Measurements from ENCODE around the gene ZP4. TPM values are rescaled to one million over a fixed set of nuclear protein-coding genes. Genes with fewer than 3 reads are reported as not detected.
"Not testable (repeated sequence)": the region's sequence is repeated elsewhere in the genome, so short reads cannot be mapped to it uniquely, and the experiment has no call there.

The ZP4 gene
- total and polyA plus RNA-seq, 2 of the 8 experiments (the other 6 are each of a cell fraction or from before 2014, with no cell fraction given), result not detected

DNA sequence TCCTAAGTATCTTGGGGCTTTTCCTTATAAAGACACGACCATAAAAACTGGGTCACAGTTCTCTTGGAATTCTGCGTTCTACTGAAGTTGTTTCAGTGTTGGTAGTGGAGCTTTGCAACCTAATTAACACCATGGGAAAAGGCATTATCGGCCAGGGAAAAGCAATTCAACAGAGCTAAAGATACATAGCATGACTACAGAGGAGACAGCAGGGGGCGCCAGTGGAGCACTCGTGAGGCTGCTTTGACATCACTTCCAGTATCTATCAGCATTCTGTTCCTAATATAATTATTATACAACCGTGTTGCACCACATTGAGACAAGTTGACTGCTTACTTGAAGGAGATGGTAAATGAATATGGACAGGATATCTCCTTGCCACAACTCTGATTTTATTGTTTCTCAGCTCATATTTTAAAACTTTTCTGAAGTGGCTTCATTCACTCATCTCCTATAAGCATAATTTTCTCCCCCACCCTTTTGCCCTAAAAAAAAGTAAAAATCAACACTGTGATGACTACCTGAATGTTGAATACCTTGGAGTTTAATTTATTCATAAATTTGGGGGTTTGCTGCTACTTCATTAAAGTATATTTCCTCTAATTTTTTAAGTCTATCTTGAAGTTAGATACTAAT, 39.4 kb downstream of the ZP4 start (continued):
- peak; percentile 88 to 90 for TF ChIP-seq RAD21 (IDR thresholded peaks at IDR 0.05 in 1 of 2, conservative IDR thresholded peaks at IDR 0.05 in 1 of 2; ENCODE audit: low read depth in 2 of 2, low read length in 2 of 2)
- TF ChIP-seq NRF1 (IDR thresholded peaks at IDR 0.05; ENCODE audit: low read depth, low read length), result no peak
- TF ChIP-seq SUZ12 (IDR thresholded peaks at IDR 0.05; ENCODE audit: low read length), result no peak
- TF ChIP-seq PHF8 (conservative IDR thresholded peaks at IDR 0.05; ENCODE audit: low read depth, low read length), result no peak
- TF ChIP-seq CREB1 (IDR thresholded peaks at IDR 0.05), result 0 out of 2 replicates have a peak, but pooled peaks have one; percentile 10
- no peak for TF ChIP-seq KDM1A (IDR thresholded peaks at IDR 0.05; ENCODE audit: borderline replicate concordance, low read length)
- TF ChIP-seq TEAD4 (IDR thresholded peaks at IDR 0.05; ENCODE audit: low read depth, low read length), result 0 out of 2 replicates have a peak, but pooled peaks have one; percentile 30
- no peak for TF ChIP-seq BACH1 (IDR thresholded peaks at IDR 0.05; ENCODE audit: low read length)

DNA sequence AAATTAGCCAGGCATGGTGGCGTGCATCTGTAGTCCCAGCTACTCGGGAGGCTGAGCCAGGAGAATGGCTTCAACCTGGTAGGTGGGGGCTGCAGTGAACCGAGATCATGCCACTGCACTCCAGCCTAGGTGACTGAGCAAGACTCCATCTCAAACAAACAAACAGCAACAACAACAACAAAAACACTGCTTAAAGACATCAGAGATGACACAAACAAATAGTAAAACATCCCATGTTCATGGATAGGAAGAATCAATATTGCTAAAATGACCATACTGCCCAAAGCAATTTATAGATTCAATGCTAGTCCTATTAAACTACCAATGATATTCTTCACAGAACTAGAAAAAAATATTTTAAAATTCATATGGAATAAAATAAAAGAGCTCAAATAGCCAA, 47.2 kb downstream of the ZP4 start:
- H3K27me3 ChIP-seq (replicated peaks in 1 of 4; ENCODE audit: control insufficient read depth in 3 of 4, extremely low read depth in 1 of 4, insufficient read depth in 3 of 4, low read length in 3 of 4); H3K4ac ChIP-seq (replicated peaks; ENCODE audit: insufficient read length, low read depth, low read length); H3K23me2 ChIP-seq (ENCODE audit: low read depth, low read length); H3K4me2 ChIP-seq (ENCODE audit: insufficient read depth in 1 of 2, low read depth in 2 of 2, low read length in 2 of 2); H3K4me3 ChIP-seq (ENCODE audit: extremely low read depth in 1 of 4, insufficient read depth in 2 of 4, low read depth in 3 of 4, low read length in 4 of 4); H3K14ac ChIP-seq (ENCODE audit: insufficient read length); H3K4me1 ChIP-seq (replicated peaks in 1 of 4; ENCODE audit: control insufficient read depth in 3 of 4, insufficient read depth in 4 of 4, low read length in 3 of 4); H2AK5ac ChIP-seq (ENCODE audit: low read depth, low read length); H2BK5ac ChIP-seq (ENCODE audit: low read depth, low read length); H3K9me3 ChIP-seq (ENCODE audit: insufficient read depth in 2 of 2, low read depth in 1 of 2, low read length in 1 of 2); FAIRE-seq; H2BK12ac ChIP-seq (ENCODE audit: low read depth, low read length); H3K27ac ChIP-seq (ENCODE audit: low read depth, low read length); H4K5ac ChIP-seq (ENCODE audit: insufficient read length, low read depth, low read length); H2AFZ ChIP-seq (ENCODE audit: low read length); H3K79me1 ChIP-seq (ENCODE audit: low read depth, low read length); H3K23ac ChIP-seq (ENCODE audit: insufficient read length); H3K56ac ChIP-seq (replicated peaks; ENCODE audit: insufficient read length, low read depth, low read length); H4K8ac ChIP-seq (ENCODE audit: extremely low read depth, insufficient read depth, low read length); DNase-seq (ENCODE audit: low read depth in 1 of 2, low spot score in 2 of 2); H3K18ac ChIP-seq (ENCODE audit: extremely low read depth, low read length); H2BK120ac ChIP-seq (replicated peaks; ENCODE audit: low read depth, low read length); H2BK20ac ChIP-seq (ENCODE audit: low read length); H3K36me3 ChIP-seq (ENCODE audit: control insufficient read depth in 2 of 4, insufficient read depth in 4 of 4, low read length in 3 of 4); H4K20me1 ChIP-seq (replicated peaks in 1 of 2; ENCODE audit: control insufficient read depth in 1 of 2, insufficient read depth in 2 of 2, low read length in 2 of 2); H3K79me2 ChIP-seq (ENCODE audit: control insufficient read depth in 1 of 2, insufficient read depth in 2 of 2, low read length in 2 of 2); H4K91ac ChIP-seq (replicated peaks; ENCODE audit: insufficient read length, low read length); H3K9ac ChIP-seq (replicated peaks in 1 of 4; ENCODE audit: extremely low read depth in 1 of 4, low read depth in 3 of 4, low read length in 3 of 4); H2BK15ac ChIP-seq (ENCODE audit: low read length): not testable (repeated sequence)
- ChIA-PET CTCF (ENCODE audit: partially characterized antibody) (interaction anchor here (0.6 to 7.8 kb wide), 4 partner anchors 8 to 36 kb away, joined by 3 to 42 read pairs (median 8); no protein-coding TSS in a partner anchor), POLR2A (ENCODE audit: partially characterized antibody) (interaction anchor here (1.5 kb wide), 1 partner anchor 9 kb away, joined by 5 read pairs; no protein-coding TSS in a partner anchor)
- WGBS, 2 experiments (ENCODE audit: extremely low coverage in 1 of 2, insufficient coverage in 1 of 2, insufficient read length in 1 of 2, insufficient replicate concordance in 2 of 2, low coverage in 1 of 2, low lambda C conversion rate in 2 of 2, missing lambda C conversion rate in 1 of 2), result 91% methylated on average over 3 of the region's 3 CpGs; no CpG with 5 or more reads in 1 of the 2 experiments
